Neural crest cell (in vitro differentiated cells): ENCODE measurements around the gene MARK4. TPM values are rescaled to one million over a fixed set of nuclear protein-coding genes. Genes with fewer than 3 reads are reported as not detected.

Experiments used
- DNase-seq: peaks from one replicate; pipeline ENCODE4 v3.0.0; 2021; ENCODE audit warnings: low read depth, mixed read lengths, low spot score
- H3K27ac Mint-ChIP-seq: one replicate; pipeline ENCODE4 v1.8.0; 2021; ENCODE audit warnings: mild to moderate bottlenecking, mixed read lengths; ENCODE audit not compliant: unreplicated experiment
- H3K27me3 Mint-ChIP-seq: 2 replicates; pipeline ENCODE4 v1.8.0; 2021; ENCODE audit warnings: low read depth, mild to moderate bottlenecking, mixed read lengths
- H3K36me3 Mint-ChIP-seq: 2 replicates; pipeline ENCODE4 v1.8.0; 2021; ENCODE audit warnings: low read depth, mild to moderate bottlenecking, mixed read lengths
- H3K4me1 Mint-ChIP-seq: 2 replicates; pipeline ENCODE4 v1.8.0; 2021; ENCODE audit warnings: mixed read lengths
- H3K4me3 Mint-ChIP-seq: one replicate; pipeline ENCODE4 v1.8.0; 2021; ENCODE audit warnings: mild to moderate bottlenecking, mixed read lengths
- H3K9me3 Mint-ChIP-seq: 2 replicates; pipeline ENCODE4 v1.8.0; 2021; ENCODE audit warnings: mixed read lengths
- CTCF ChIP-seq: fragments of 200-600 bp; sonication (generic); conservative IDR thresholded peaks from 2 replicates; pipeline ENCODE4 v1.5.0; 2021; ENCODE audit warnings: antibody characterized with exemption, mild to moderate bottlenecking
- total RNA-seq: library from RNA; stranded (reverse); gene quantifications from 2 replicates; pipeline ENCODE4 v1.2.1, GENCODE V29; 2021

Gene MARK4
- total RNA-seq, 1 donor from 2014 or later: 59.8 TPM

- Mint-ChIP-seq H3K27me3 (peaks cover 51% of the 10 kb centered on the region), H3K27ac (no peak overlapping the region)
Measured at GRCh38 chr19:45213031-45213430, 38.0 kb upstream of the MARK4 start.

GRCh38 chr19:45215391-45216191 is 35.5 kb upstream of the MARK4 start:
- TF ChIP-seq CTCF: no peak
- Mint-ChIP-seq H3K27me3 (peaks cover 74% of the 10 kb centered on the region), H3K27ac (no peak overlapping the region), H3K4me1 (peaks cover 11% of the 10 kb centered on the region), H3K36me3 (no peaks in the 10 kb centered on the region), H3K9me3 (no peaks in the 10 kb centered on the region), H3K4me3 (no peak overlapping the region)
- peak; percentile 16 for DNase-seq

More at GRCh38 chr19:45213031-45213430, 38.0 kb upstream of the MARK4 start:
- no peak for DNase-seq
- TF ChIP-seq CTCF: no peak
- Mint-ChIP-seq H3K9me3 (no peaks in the 10 kb centered on the region), H3K36me3 (no peaks in the 10 kb centered on the region), H3K4me1 (peaks cover 11% of the 10 kb centered on the region), H3K4me3 (no peak overlapping the region)

- Mint-ChIP-seq H3K27ac (no peak overlapping the region), H3K9me3 (no peaks in the 10 kb centered on the region), H3K4me1 (peaks cover 8% of the 10 kb centered on the region), H3K36me3 (no peaks in the 10 kb centered on the region), H3K27me3 (peaks cover 82% of the 10 kb centered on the region), H3K4me3 (no peak overlapping the region)
- no peak for DNase-seq
- no peak for TF ChIP-seq CTCF
Measured at GRCh38 chr19:45216667-45217066, 34.4 kb upstream of the MARK4 start.

GRCh38 chr19:45217193-45217956 is 33.7 kb upstream of the MARK4 start:
- H3K36me3 Mint-ChIP-seq: no peaks in the 10 kb centered on the region
- H3K4me1 Mint-ChIP-seq: peaks cover 8% of the 10 kb centered on the region
- H3K4me3 Mint-ChIP-seq: no peak overlapping the region
- H3K27ac Mint-ChIP-seq: no peak overlapping the region
- TF ChIP-seq CTCF: no peak
- peaks cover 89% of the 10 kb centered on the region for H3K27me3 Mint-ChIP-seq
- H3K9me3 Mint-ChIP-seq: no peaks in the 10 kb centered on the region
- no peak for DNase-seq

GRCh38 chr19:45217957-45218334 is 33.1 kb upstream of the MARK4 start:
- TF ChIP-seq CTCF: no peak
- peaks cover 8% of the 10 kb centered on the region for H3K4me1 Mint-ChIP-seq
- H3K4me3 Mint-ChIP-seq: no peak overlapping the region
- no peak overlapping the region for H3K27ac Mint-ChIP-seq
- H3K36me3 Mint-ChIP-seq: no peaks in the 10 kb centered on the region
- H3K9me3 Mint-ChIP-seq: no peaks in the 10 kb centered on the region
- DNase-seq: no peak
- peaks cover 91% of the 10 kb centered on the region for H3K27me3 Mint-ChIP-seq
